KG1 (cell line): ENCODE results near the gene INPP4A.
"Not testable (repeated sequence)": the region's sequence is repeated elsewhere in the genome, so short reads cannot be mapped to it uniquely, and the experiment has no call there.

Source experiments
- DNase-seq: peaks from one replicate; lab custom pipeline; 2025; lab: John Stamatoyannopoulos, UW

The INPP4A gene

DNA sequence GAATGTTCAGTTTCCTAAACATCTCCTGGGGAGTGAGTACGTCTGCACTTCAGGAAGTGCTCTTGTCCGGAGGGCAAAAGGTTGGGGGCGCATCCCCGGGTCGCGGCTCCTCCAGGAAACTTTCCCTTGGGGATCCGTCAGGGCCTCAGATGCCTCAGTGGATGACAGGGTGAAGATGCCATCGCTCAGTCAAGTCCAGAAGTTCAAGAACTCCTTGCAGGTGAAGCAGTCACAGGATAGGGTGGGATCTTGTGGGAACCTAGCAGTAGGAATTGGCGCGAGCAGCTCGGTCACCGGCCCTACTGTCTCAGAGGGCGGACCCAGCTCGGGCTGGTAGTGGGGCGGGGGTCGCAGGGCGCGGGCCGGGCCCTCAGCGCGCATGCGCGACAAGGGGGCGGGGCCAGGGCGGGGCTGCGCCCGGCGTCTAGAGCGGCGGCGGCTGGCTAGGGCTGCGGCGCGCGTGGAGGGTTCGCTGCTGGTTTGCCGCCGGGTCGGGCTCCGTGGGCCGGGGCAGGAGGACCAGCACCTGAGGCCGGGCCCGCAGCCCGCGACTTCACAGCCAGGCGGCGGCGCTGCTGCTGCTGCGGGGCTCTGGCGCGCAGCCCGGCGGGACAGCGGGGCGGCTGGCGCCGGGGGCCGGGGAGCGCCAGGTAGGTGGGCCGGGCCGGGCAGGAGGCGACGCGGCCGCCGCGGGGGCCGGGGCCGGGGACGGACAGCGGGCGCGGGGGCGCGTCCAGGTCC lies at the start of gene INPP4A:
Gene INPP4A, plus strand, starts transcription at position 423 of the 741 bp plus-strand sequence. CDS start 75,191 bp downstream, outside the sequence.
- peak; percentile 65 for DNase-seq

DNA sequence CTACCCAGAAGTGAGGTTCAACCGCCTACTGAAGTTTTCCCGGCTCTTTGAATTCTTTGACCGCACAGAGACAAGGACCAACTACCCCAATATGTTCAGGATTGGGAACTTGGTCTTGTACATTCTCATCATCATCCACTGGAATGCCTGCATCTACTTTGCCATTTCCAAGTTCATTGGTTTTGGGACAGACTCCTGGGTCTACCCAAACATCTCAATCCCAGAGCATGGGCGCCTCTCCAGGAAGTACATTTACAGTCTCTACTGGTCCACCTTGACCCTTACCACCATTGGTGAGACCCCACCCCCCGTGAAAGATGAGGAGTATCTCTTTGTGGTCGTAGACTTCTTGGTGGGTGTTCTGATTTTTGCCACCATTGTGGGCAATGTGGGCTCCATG lies 48.7 kb upstream of the INPP4A start:
- no peak for DNase-seq

DNA sequence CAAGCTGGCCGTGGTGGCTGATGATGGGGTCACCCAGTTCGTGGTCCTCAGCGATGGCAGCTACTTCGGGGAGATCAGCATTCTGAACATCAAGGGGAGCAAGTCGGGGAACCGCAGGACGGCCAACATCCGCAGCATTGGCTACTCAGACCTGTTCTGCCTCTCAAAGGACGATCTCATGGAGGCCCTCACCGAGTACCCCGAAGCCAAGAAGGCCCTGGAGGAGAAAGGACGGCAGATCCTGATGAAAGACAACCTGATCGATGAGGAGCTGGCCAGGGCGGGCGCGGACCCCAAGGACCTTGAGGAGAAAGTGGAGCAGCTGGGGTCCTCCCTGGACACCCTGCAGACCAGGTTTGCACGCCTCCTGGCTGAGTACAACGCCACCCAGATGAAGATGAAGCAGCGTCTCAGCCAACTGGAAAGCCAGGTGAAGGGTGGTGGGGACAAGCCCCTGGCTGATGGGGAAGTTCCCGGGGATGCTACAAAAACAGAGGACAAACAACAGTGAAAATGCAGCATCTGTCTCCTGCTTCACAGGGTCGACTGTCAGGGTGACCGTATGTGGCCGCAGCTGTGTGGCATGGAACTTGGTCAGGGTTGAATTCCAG lies 47.8 kb upstream of the INPP4A start:
- no peak for DNase-seq

DNA sequence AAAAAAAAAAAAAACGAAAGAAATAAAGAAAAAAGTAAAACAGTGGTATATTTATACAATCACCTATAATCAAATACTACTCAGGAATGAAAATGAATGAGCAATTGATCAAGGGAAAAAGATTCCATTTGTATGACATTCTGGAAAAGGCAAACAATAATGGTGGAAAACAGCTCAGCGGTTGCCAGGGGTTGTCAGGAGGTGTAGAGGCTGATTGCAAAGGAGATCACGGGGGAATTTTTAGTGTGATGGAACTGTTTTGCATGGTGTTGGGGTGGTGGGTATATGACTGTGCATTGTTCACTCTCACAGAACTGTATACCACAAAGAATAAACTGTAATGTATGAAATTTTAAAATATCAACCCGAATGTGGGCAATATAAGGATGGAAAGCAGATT lies 45.5 kb upstream of the INPP4A start:
- DNase-seq: no peak

DNA sequence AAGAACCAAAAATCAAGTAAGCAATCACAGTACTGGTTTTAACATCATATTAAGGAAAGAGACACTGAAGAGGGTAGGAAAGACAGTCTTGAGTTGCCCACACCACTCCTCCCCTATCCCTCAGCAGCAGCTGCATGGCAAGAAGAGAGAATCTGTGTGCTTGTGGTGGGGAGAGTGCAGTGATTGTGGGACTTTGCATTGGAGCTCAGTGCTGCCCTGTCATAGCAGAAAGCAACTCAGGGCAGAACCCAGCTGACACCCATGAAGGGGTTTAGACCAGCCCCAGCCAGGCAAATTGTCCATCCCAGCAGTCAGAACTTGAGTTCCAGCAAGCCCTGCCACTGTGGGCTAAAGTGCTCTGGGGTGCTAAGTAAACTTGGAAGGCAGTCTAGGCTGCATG lies 40.8 kb upstream of the INPP4A start:
- DNase-seq: no peak

DNA sequence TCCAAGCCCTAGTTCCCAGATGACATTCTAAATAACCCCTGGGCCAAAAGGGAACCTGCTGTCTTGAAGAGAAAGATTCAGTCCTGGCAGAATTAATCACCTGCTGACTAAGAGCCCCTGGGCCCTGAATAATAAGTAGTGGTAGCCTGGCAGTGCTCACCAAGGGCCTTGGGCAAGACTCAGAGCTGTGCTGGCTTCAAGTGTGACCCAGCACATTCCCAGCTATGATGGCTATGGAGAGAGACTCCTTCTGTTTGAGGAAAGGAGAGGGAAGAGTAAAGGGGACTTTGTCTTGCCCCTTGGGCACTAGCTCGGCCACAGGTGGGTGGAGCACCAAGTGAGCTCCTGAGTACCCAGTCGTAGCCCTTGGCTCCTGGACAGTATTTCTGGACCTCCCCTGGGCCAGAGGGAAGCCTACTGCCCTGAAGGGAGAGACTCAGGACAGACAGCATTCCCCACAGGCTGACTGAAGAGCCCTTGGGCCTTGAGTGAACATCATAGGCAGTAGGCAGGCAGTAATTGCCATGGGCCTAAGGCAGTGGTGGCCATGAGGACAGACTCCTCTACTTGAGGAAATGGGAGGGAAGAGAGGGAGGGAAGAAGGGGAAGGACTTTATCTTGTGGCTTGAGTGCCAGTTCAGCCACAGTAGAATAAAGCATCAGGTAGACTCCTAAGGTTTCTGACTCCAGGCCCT lies 40.0 kb upstream of the INPP4A start:
- no peak for DNase-seq

DNA sequence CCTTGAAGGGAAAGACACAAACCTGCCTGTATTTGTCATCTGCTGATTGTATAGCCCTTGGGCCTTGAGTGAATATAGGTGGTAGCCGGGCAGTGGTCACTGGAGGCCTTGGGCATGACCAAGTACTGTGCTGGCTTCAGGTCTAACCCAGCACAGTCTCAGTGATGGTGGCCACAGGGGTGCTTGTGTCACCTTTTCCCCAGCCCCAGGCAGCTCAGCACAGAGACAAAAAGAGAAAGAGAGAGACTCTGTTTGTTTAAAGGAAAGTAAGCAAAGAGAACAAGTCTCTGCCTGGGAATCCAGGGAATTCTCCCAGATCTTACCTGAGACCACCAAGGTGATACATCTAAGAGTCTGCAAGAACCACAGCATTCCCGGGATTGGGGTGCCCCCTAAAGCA lies 39.4 kb upstream of the INPP4A start:
- DNase-seq: no peak

DNA sequence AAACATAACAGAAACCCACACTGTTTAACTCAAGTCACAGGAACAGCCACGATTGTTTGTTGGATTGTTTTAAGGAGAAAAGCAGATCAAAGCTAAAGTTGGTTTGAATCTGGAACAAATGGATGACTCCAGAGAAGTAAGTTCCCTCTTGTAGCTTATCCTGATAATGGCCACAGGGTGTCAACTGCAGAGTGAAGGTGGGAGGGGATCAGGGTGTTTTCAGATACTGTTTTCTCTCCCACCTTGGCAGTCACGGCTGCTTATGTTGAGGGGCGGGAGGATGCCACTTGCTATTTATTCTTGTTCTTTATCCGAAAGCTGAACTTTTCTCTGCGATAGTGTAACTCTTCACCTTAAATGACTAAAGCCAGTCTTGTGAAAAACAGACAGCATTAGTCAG lies 36.5 kb upstream of the INPP4A start:
- no peak for DNase-seq

DNA sequence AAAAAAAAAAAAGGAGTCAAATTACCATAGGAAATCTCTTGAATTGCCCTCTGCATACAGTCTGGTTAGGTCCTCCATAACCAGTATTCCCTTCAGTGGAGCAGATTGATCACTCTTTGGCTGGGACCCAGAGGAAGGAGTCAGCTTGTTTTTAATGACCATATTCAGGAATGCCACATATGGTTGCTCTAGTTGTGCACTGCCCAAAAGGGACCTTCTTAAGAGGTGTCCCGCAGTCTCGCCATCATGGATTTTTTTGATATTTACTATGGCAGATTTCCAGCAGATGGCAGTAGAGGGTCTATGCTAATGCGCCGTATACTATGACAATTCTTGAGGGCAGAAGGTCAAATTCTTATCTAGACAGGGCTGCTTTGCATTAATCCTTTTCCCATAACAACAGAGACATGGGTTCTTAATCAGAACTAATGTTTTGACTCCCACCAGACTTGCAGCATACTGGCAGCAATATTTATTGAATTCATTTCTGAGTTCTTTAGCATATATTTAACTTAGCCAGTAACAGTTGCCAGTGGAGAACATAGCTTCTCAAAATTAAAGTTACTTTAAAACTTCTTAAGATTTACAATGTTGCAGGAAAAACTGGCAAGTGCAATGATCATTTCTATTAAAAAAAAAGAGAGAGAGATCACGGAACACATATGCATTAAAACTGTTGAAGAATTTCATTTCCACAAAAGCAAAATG lies 31.8 kb upstream of the INPP4A start:
- DNase-seq: peak; percentile 67

DNA sequence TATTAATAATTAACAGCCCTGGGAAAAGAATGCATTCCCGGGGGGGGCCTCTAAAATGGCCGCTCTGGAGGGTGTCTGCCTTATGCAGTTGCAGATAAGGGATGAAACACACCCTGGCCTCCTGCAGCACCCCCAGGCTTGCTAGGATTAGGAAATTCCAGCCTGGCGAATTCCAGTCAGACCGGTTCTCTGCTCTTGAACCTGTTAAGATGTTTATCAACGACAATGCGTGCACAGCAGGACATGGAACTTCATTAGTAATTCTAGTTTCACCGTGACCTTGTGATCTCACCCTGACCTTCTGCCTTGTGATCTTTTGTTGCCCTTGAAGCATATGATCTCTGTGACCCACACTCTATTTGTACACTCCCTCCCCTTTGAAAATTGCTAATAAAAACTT lies 30.4 kb upstream of the INPP4A start:
- DNase-seq: not testable (repeated sequence)

DNA sequence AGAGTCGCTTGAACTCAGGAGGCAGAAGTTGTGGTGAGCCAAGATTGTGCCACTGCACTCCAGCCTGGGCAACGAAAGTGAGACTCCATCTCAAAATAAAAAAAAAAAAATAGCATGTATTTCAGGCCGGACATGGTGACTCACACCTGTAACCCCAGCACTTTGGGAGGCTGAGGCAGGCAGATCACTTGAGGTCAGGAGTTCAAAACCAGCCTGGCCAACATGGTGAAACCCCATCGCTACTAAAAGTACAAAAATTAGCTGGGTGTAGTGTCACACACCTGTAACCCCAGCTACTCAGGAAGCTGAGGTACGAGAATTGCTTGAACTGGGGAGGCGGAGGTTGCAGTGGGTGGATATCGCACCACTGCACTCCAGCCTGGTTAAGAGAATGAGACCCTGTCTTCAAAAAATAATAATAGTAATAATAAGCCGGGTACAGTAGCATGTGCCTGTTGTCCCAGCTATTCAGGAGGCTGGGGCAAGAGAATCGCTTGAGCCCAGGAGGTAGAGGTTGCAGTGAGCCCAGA lies 28.9 kb upstream of the INPP4A start:
- not testable (repeated sequence) for DNase-seq

DNA sequence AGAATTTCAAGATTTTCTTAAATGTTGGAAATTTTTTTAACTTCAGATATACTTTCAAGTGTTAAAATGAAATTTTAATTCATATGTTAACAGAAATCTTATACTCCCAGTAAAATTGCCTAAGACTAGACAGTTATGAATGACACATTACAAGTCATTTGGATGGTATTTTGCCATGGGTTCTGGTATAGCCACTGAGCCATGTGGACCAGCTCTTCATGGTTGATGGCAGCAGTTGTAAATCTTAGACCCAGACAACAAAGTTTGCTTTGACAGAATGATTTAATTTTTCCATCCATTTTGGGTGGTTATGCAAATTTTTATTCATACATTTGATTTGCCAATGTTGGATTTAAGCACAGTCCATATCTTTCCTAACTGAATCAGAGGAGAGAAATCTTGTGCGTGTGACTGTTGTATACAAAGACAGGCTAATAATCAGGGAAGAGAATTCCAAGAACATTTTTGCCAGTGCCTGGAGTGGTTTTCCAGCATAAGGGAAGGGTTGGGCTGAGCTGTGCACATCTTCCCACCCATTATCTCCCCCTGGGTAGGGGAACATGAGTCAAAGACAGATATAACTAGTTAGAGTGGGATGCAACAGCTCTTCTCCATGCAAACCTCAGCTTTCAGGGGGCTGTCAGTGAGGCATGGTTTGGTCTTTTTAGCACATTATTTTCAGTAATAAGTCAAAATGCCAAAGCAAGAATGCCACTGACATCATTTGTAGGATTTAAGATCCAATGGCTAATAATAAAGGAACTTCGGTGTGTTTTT lies 28.1 kb upstream of the INPP4A start:
- DNase-seq: no peak

DNA sequence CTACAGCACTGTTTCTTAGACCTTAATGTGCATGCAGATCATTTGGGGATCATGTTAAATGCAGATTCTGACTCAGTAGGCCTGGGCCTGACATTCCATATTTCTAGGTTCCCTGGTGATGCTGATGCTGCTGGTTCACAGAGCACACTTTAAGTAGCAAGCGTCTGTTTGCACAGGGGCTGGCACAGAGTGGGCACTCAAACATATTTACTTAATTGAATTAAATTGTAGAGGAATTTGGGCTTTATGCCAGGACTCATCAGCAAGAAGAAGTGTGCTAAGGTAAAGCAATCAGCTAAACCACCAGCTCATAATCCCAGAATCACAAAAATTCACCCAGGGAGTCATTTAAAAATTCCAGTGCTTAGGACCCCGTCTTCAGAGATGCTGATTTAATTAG lies 25.1 kb upstream of the INPP4A start:
- DNase-seq: no peak

DNA sequence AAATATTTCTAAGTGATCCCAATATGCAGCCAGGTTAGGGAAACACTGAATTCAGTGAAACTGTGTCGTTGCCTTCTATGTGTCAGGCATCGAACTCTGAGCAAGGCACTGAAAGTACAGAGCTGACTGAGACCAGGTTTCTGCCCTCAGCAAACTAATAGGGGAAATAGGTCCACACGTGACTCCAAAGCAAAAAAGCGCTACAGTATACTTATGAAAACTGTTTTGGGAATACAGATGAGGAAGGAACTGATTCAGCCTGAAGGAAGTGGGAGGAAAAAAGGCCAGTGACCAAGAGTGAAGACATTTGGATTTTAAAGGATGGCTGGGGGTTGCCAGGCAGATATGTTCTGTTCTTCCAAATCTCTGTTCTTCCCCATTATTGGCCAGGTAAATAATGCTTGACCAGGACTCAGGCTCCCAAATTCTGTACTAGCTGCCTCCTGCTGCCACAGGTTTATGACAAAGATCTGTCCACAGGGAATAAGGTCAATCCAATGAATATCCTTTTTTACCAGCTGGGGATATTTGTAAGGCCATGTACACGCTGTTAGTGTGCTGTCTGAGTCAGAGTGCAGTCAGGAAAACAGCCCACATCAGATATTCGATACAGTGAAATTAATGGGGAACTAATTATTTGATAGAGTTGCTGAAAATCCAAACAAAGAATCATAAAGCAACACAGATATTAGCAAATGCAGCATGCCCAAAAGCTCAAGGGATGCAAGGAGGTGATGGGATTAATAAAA lies 24.5 kb upstream of the INPP4A start:
- no peak for DNase-seq

DNA sequence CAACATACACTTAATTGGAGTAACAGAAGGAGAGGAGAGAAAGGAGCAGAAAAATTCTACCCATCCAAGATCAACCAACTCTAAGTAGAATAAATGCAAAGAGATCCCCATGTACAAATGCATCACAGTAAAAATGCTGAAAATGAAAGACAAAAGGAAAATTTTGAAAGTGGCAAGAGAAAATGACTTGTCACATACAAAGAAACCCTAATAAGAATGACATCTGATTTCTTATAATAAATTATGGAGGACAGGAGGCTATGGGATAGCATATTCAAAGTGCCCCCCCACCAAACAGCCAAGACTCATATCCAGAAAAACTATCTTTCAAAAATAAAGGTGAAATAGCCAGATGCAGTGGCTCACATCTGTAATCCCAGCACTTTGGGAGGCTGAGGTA lies 22.2 kb upstream of the INPP4A start:
- DNase-seq: no peak

DNA sequence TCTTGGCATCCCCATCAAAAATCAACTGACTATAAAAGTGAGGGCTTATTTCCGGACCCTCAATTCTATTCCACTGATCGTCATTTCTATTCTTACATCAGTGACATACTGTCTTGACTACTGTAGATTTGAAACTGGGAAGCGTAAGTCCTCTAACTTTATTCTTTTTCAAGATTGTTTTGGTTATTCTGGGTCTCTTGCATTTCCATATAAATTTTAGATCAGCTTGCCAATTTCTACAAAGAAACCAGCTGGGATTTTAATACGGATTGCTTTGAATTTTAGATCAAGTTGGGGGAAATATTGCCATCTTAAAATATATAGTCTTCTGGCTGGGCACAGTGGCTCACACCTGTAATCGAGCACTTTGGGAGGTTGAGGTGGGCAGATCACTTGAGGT lies 17.9 kb upstream of the INPP4A start:
- no peak for DNase-seq

DNA sequence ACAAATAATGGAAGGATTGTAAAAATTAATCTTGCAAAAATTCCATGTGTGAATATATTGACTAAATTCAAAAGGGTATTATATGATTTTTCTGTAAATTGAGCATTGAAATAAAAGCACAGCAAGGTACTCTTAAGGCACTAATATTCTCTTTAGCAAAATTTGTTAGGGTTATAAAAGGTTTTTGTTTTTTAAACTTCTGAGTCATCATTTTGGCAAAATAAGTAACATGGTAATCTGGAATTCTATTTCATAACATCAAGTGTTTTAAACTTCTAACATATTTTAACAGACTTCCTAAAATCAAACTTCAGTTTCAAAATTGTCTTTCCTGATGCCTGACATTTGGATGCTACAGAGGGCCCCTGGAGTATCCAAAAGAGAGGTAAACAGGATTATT lies 12.5 kb upstream of the INPP4A start:
- no peak for DNase-seq

DNA sequence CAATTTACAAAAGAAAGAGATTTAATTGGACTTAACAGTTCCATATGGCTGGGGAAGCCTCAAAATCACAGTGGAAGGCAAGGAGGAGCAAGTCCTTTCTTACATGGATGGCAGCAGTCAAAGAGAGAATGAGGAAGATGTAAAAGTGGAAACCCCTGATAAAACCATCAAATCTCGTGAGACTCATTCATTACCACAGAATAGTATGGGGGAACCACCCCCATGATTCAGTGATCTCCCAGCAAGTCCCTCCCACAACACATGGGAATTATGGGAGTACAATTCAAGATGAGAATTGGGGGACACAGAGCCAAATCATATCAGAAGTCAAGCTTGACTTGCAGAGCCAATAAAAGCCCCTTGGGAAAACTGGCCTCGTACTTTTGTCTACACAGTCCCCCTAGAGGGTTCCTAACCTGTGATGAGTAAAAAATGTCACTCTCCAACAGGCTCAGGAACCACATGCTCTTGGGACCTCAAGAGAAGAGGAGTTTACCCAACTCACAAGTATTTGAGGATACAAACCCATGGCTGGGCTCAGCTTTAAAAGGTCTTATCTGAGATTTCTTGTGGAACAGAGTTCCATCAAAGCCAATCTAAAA lies 11.2 kb upstream of the INPP4A start:
- DNase-seq: no peak

DNA sequence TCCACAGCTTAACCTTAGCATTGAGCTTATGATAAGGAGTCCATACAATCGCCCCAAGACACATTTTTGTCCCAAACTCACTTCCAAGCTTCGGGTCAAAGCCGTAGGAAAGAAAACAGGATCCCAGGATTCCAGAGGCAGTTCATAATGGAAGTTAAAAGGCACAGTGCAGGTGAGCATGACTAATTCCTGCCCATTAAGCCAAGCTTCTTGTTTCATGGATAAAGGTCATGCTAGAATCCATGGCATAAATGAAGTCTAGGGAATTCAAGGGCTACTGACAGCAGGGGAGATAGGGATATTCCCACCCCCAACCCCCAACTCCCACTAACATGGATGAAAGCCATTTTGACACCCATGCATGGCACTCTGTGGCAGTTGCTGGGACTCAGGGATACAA lies 10.2 kb upstream of the INPP4A start:
- DNase-seq: no peak

DNA sequence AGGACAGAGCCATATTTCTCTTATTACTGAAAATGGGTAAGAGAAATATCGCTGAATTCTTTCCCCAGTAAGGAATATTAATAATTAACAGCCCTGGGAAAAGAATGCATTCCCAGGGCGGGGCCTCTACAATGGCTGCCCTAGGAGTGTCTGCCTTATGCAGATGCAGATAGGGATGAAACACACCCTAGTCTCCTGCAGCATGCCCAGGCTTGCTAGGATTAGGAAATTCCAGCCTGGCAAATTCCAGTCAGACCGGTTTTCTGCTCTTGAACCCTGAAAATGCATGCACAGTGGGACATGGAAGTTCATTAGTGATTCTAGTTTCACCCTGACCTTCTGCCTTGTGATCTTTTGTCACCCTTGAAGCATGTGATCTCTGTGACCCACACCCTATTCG lies 9.0 kb upstream of the INPP4A start:
- not testable (repeated sequence) for DNase-seq
